Sigmoid colon (tissue), 7 donors: ENCODE results near the gene APOH. TPM values are rescaled to one million over a fixed set of nuclear protein-coding genes. Genes with fewer than 3 reads are reported as not detected.

Source experiments
- DNase-seq: peaks from one replicate; pipeline ENCODE4 v3.0.0-alpha.2; 2019
- H3K27ac ChIP-seq, 4 donors: fragments of 200-600 bp; sonication (generic); one replicate each; pipeline ENCODE4 v1.5.1; 2016 to 2019; ENCODE audit warnings: mild to moderate bottlenecking in 1 of 4
- H3K27me3 ChIP-seq, 3 donors: fragments of 200-600 bp; sonication (generic); one replicate each; pipeline ENCODE4 v1.5.1; 2019; ENCODE audit warnings: mild to moderate bottlenecking in 1 of 3
- H3K36me3 ChIP-seq, 4 donors: fragments of 200-600 bp; sonication (generic); one replicate each; pipeline ENCODE4 v1.5.1; 2016 to 2019
- H3K4me1 ChIP-seq, 4 donors: fragments of 200-600 bp; sonication (generic); one replicate each; pipeline ENCODE4 v1.5.1; 2017 to 2019
- H3K4me3 ChIP-seq, 4 donors: fragments of 200-600 bp; sonication (generic); one replicate each; pipeline ENCODE4 v1.5.1; 2017 to 2019; ENCODE audit warnings: mild to moderate bottlenecking in 2 of 4, moderate library complexity in 1 of 4
- H3K9me3 ChIP-seq, 4 donors: fragments of 200-600 bp in 3 of 4; sonication (generic) in 3 of 4; one replicate each; pipeline versions ENCODE4 v1.5.1 to v1.6.1; 2013 to 2019
- CTCF ChIP-seq, 4 experiments: fragments of 450-650 bp in 3 of 4; fragments of 200-600 bp in 1 of 4; IDR thresholded peaks; one replicate each; pipeline ENCODE4 v1.5.1; 2016 to 2019; ENCODE audit warnings: antibody characterized with exemption in 4 of 4, mild to moderate bottlenecking in 3 of 4, moderate library complexity in 2 of 4
- EP300 ChIP-seq, 4 donors: sonication (generic); formaldehyde crosslinking; IDR thresholded peaks; one replicate each; pipeline ENCODE4 v1.6.1; 2017; ENCODE audit warnings: antibody characterized with exemption in 4 of 4
- POLR2A ChIP-seq, 2 donors: fragments of 450-650 bp; IDR thresholded peaks; one replicate each; pipeline ENCODE4 v1.6.1; 2016; ENCODE audit warnings: antibody characterized with exemption in 2 of 2, mild to moderate bottlenecking in 2 of 2, moderate library complexity in 2 of 2
- POLR2AphosphoS5 ChIP-seq, 4 donors: sonication (generic); formaldehyde crosslinking; IDR thresholded peaks; one replicate each; pipeline ENCODE4 v1.6.1; 2017; ENCODE audit warnings: antibody characterized with exemption in 4 of 4
- WGBS, 2 donors: extraction: QIAGEN DNeasy Blood & Tissue Kit; methylation state at CpG; one replicate each; pipeline ENCODE4 v1.1.7; 2013; 5-methylcytosine and 5-hydroxymethylcytosine counted together
- intact Hi-C: fragments of 100-400 bp; cut with DNase I; formaldehyde crosslinking; loops from one replicate; pipeline ENCODE4 v1.15.1; 2023
- polyA plus RNA-seq, 3 donors: library from polyadenylated mRNA; stranded (reverse); fragments of 200-250 nt; gene quantifications; one replicate each; pipeline ENCODE4 v1.2.3, GENCODE V29; 2013
- total RNA-seq, 4 donors: library from RNA; depleted of rRNA; stranded (reverse); fragments of >200 nt; gene quantifications; one replicate each; pipeline ENCODE4 v1.1.0, GENCODE V29; 2016
- donor health status: healthy with polysubstance abuse.
- donor health status: Bipolar disorder and iron deficiency.
- donor health status: healthy.

The APOH gene
- total and polyA plus RNA-seq, 7 donors = 0.20 to 0.71 TPM; not detected in 5

GRCh38 chr17:66233023-66233753, 4.0 kb upstream of the APOH start:
- TF ChIP-seq POLR2A (IDR thresholded peaks at IDR 0.05) (no peak), EP300 (IDR thresholded peaks at IDR 0.05) (no peak), CTCF (IDR thresholded peaks at IDR 0.05) (no peak), POLR2AphosphoS5 (IDR thresholded peaks at IDR 0.05) (no peak)
- 77 to 80% methylated on average over 8 of the region's 8 CpGs for WGBS, 2 donors
- no peak for DNase-seq
- Histone ChIP-seq H3K27ac (no peak overlapping the region), H3K4me1 (no peaks in the 10 kb centered on the region), H3K27me3 (no peaks in the 10 kb centered on the region), H3K4me3 (no peak overlapping the region), H3K36me3 (no peaks in the 10 kb centered on the region), H3K9me3 (no peaks in the 10 kb centered on the region)
- intact Hi-C loops = no loop called here

GRCh38 chr17:66230922-66231591, 1.8 kb upstream of the APOH start:
- Histone ChIP-seq H3K4me1 (no peaks in the 10 kb centered on the region), H3K27me3 (no peaks in the 10 kb centered on the region), H3K4me3 (no peak overlapping the region), H3K27ac (no peak overlapping the region), H3K36me3 (no peaks in the 10 kb centered on the region), H3K9me3 (no peaks in the 10 kb centered on the region)
- intact Hi-C loops = no loop called here
- 90 to 94% methylated on average over 4 of the region's 4 CpGs for whole genome bisulfite sequencing, 2 donors
- DNase-seq = no peak
- no peak for TF ChIP-seq POLR2A (IDR thresholded peaks at IDR 0.05)
- TF ChIP-seq EP300 (IDR thresholded peaks at IDR 0.05) = no peak
- no peak for TF ChIP-seq CTCF (IDR thresholded peaks at IDR 0.05)
- TF ChIP-seq POLR2AphosphoS5 (IDR thresholded peaks at IDR 0.05) = no peak

GRCh38 chr17:66229783-66230538, 746 bp upstream of the APOH start:
- intact Hi-C loops = no loop called here
- Histone ChIP-seq H3K27me3 (no peaks in the 10 kb centered on the region), H3K9me3 (no peaks in the 10 kb centered on the region), H3K27ac (no peak overlapping the region), H3K4me3 (no peak overlapping the region), H3K36me3 (no peaks in the 10 kb centered on the region), H3K4me1 (no peaks in the 10 kb centered on the region)
- no peak for TF ChIP-seq POLR2A (IDR thresholded peaks at IDR 0.05)
- no peak for TF ChIP-seq POLR2AphosphoS5 (IDR thresholded peaks at IDR 0.05)
- TF ChIP-seq EP300 (IDR thresholded peaks at IDR 0.05) = no peak
- TF ChIP-seq CTCF (IDR thresholded peaks at IDR 0.05) = no peak
- no peak for DNase-seq
- WGBS, 2 donors = 82 to 84% methylated on average over 4 of the region's 4 CpGs

- WGBS, 2 donors = 92 to 93% methylated on average over 4 of the region's 4 CpGs
- no peak overlapping the region for H3K4me3 ChIP-seq
- intact Hi-C loops = no loop called here
These were observed 1.8 kb downstream of the APOH start for GRCh38 chr17:66227212-66228045.

More at GRCh38 chr17:66227212-66228045, 1.8 kb downstream of the APOH start:
- no peak for TF ChIP-seq CTCF (IDR thresholded peaks at IDR 0.05)
- TF ChIP-seq POLR2A (IDR thresholded peaks at IDR 0.05) = no peak
- no peak for TF ChIP-seq POLR2AphosphoS5 (IDR thresholded peaks at IDR 0.05)
- no peak for TF ChIP-seq EP300 (IDR thresholded peaks at IDR 0.05)
- H3K36me3 ChIP-seq = no peaks in the 10 kb centered on the region
- no peaks in the 10 kb centered on the region for H3K4me1 ChIP-seq
- no peaks in the 10 kb centered on the region for H3K27me3 ChIP-seq
- H3K9me3 ChIP-seq = no peaks in the 10 kb centered on the region
- no peak for DNase-seq
- H3K27ac ChIP-seq = no peak overlapping the region
